GM21526 (cell line): ENCODE measurements around the gene KCNQ1.

Experiments
- ATAC-seq: cut with Tn5 transposase; IDR thresholded peaks from one replicate; pipeline ENCODE4 v1.9.1; 2021; ENCODE audit warnings: moderate library complexity; ENCODE audit not compliant: unreplicated experiment, low FRiP score

The KCNQ1 gene

GRCh38 chr11:2778630-2779498 lies 334.1 kb downstream of the KCNQ1 start:
- ATAC-seq, result no peak

GRCh38 chr11:2779499-2779980 lies 334.7 kb downstream of the KCNQ1 start:
- ATAC-seq, result no peak

- no peak for ATAC-seq
Measured at GRCh38 chr11:2779981-2780849, 335.4 kb downstream of the KCNQ1 start.

GRCh38 chr11:2780850-2781407 lies 336.1 kb downstream of the KCNQ1 start:
- ATAC-seq, result no peak

GRCh38 chr11:2781408-2782274 lies 336.8 kb downstream of the KCNQ1 start:
- no peak for ATAC-seq

- ATAC-seq, result no peak
Measured at GRCh38 chr11:2782769-2783168, 338.0 kb downstream of the KCNQ1 start.

- ATAC-seq, result no peak
Measured at GRCh38 chr11:2783536-2784082, 338.8 kb downstream of the KCNQ1 start.

- no peak for ATAC-seq
Measured at GRCh38 chr11:2787816-2788167, 343.0 kb downstream of the KCNQ1 start.

- no peak for ATAC-seq
Measured at GRCh38 chr11:2788168-2789071, 343.6 kb downstream of the KCNQ1 start.

- ATAC-seq, result no peak
Measured at GRCh38 chr11:2789331-2789730, 344.5 kb downstream of the KCNQ1 start.

- ATAC-seq, result no peak
Measured at GRCh38 chr11:2789791-2790567, 345.2 kb downstream of the KCNQ1 start.

GRCh38 chr11:2790568-2790921 lies 345.7 kb downstream of the KCNQ1 start:
- ATAC-seq, result no peak

- ATAC-seq, result no peak
Measured at GRCh38 chr11:2791139-2791520, 346.3 kb downstream of the KCNQ1 start.

GRCh38 chr11:2791521-2792380 lies 346.9 kb downstream of the KCNQ1 start:
- no peak for ATAC-seq

- ATAC-seq, result no peak
Measured at GRCh38 chr11:2792381-2793250, 347.8 kb downstream of the KCNQ1 start.

GRCh38 chr11:2793701-2794045 lies 348.9 kb downstream of the KCNQ1 start:
- no peak for ATAC-seq
